ENCODE data around the gene NTN5. TPM values are rescaled to one million over a fixed set of nuclear protein-coding genes. Genes with fewer than 3 reads are reported as not detected.
A peak's percentile ranks its signal among the peaks of the same experiment; 100 is the strongest.

Gene NTN5
- total RNA-seq, 1 experiment from 2014 or later, result not detected

GRCh38 chr19:48676487-48676886 is 3.7 kb upstream of the NTN5 start:
- H3K27me3 Mint-ChIP-seq (ENCODE audit: insufficient read depth, unreplicated experiment), result no peaks in the 10 kb centered on the region
- ChIA-PET POLR2A (interaction anchor here (0.7 kb wide), 1 partner anchor 17 kb away, joined by 3 read pairs; no protein-coding TSS in a partner anchor), CTCF (interaction anchor here (0.7 to 2.4 kb wide), 6 partner anchors 18 to 166 kb away, joined by 3 to 6 read pairs (median 4); partner anchors contain the start of gene FUT2)
- no peak for DNase-seq (ENCODE audit: unreplicated experiment)
- H3K9me3 Mint-ChIP-seq (ENCODE audit: unreplicated experiment), result no peaks in the 10 kb centered on the region
- TF ChIP-seq, protein P1, sequence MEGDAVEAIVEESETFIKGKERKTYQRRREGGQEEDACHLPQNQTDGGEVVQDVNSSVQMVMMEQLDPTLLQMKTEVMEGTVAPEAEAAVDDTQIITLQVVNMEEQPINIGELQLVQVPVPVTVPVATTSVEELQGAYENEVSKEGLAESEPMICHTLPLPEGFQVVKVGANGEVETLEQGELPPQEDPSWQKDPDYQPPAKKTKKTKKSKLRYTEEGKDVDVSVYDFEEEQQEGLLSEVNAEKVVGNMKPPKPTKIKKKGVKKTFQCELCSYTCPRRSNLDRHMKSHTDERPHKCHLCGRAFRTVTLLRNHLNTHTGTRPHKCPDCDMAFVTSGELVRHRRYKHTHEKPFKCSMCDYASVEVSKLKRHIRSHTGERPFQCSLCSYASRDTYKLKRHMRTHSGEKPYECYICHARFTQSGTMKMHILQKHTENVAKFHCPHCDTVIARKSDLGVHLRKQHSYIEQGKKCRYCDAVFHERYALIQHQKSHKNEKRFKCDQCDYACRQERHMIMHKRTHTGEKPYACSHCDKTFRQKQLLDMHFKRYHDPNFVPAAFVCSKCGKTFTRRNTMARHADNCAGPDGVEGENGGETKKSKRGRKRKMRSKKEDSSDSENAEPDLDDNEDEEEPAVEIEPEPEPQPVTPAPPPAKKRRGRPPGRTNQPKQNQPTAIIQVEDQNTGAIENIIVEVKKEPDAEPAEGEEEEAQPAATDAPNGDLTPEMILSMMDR (IDR thresholded peaks at IDR 0.05; ENCODE audit: unreplicated experiment), result no peak
- peaks cover 6% of the 10 kb centered on the region for H3K36me3 Mint-ChIP-seq (ENCODE audit: insufficient read depth, unreplicated experiment)
- H3K4me3 Mint-ChIP-seq (ENCODE audit: unreplicated experiment), result no peak overlapping the region
- no TSS peak for BruUV-seq (replicated peaks)
- H3K27ac Mint-ChIP-seq (ENCODE audit: low read depth, unreplicated experiment), result no peak overlapping the region
- intact Hi-C loops (cut with micrococcal nuclease), result loop anchor here (5.0 kb wide), 1 partner anchor 36 kb away; no protein-coding TSS in a partner anchor
- peaks cover 5% of the 10 kb centered on the region for H3K4me1 Mint-ChIP-seq (ENCODE audit: insufficient read depth, unreplicated experiment)

DNA sequence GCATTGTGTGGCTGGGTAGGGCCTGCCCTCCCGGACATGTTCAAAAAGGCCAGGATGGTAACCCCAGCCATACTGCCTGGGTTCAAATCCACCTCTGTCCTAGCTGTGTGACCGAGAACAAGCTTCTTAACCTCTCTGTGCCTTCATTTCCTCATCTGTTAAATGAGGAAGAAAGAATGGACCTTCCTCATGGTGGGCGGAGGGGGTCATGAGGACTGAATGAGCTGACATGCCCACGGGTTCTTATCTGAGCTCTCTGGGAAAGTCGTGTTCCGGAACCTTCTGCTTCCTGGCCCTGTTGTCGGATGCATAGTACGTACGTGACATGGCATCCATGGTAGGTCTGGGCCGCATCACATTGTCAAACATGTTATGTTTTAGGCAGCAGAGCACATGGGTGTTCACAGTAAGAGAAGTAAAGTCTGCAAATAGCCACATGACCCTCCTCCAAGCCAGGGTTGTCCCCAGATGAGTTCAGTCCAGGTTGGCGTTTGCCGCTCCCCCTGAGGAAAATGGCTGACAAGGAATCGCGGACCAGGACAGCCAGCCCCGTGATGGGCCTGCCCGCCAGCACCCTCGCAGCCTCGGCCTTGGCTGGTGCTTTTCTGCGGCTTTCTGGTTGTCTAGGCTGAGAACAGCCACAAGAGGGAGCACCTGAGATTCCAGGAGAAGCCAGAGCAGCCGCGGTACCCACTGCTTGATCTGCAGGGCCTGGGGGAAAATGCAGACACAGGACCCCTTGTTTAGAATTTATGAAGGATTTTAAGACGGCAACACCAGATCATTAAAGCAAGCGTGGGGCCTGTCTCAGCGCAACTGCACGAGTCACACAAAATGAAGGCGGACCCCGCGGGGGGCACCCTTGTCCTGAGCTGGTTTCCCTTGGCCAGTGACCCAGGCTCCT is 2.4 kb upstream of the NTN5 start:
- Mint-ChIP-seq H3K27ac (ENCODE audit: low read depth, unreplicated experiment) (no peak overlapping the region), H3K4me3 (ENCODE audit: unreplicated experiment) (peak overlapping the region; percentile 23), H3K36me3 (ENCODE audit: insufficient read depth, unreplicated experiment) (peaks cover 6% of the 10 kb centered on the region), H3K27me3 (ENCODE audit: insufficient read depth, unreplicated experiment) (no peaks in the 10 kb centered on the region), H3K9me3 (ENCODE audit: unreplicated experiment) (peaks cover under 1% of the 10 kb centered on the region), H3K4me1 (ENCODE audit: insufficient read depth, unreplicated experiment) (peaks cover 5% of the 10 kb centered on the region)
- TF ChIP-seq, protein P1 (IDR thresholded peaks at IDR 0.05; ENCODE audit: unreplicated experiment), result peak; percentile 70
- ChIA-PET CTCF (interaction anchor here (0.5 to 2.4 kb wide), 30 partner anchors 9 to 1640 kb away, joined by 3 to 12 read pairs (median 4); partner anchors contain the start of genes CA11 and FUT2), POLR2A (interaction anchor here (0.9 to 1.0 kb wide), 3 partner anchors 18 to 39 kb away, joined by 3 to 4 read pairs (median 3); no protein-coding TSS in a partner anchor)
- BruUV-seq (replicated peaks), result no TSS peak
- DNase-seq (ENCODE audit: unreplicated experiment), result peak; percentile 86
- intact Hi-C loops (cut with micrococcal nuclease), result loop anchor here (1.0 to 5.0 kb wide), 3 partner anchors 29 to 64 kb away; partner anchors contain the start of gene CA11

DNA sequence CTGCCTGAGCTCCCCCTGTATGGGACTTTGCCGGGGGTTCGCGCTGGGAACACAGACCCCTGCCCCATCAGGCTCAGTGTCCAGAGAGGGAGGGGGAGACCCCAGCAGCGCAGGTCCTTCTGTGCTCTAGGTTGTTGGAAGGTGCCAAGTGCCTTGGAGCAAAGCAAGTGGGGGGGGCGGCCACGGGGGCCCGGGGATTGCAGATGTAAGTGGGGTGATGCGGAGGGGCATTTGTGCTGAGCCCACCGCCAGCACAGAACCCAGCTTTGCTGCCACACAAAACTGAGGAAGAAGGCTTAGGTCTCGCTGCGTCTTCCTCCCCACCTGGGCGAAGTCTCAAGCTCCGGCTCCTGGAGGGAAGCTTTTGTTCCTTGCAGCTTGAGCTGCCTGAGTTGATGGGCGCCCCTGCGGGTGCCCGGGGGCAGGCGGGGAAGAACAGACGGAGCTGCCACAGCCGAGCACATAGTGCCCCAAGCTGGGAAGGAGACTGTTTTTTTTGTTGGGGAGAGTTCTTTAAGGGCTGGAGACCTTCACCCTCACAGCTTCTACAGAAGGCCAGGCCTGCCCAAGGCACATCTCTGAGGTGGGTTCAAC is 1.5 kb upstream of the NTN5 start:
- peaks cover 6% of the 10 kb centered on the region for H3K36me3 Mint-ChIP-seq (ENCODE audit: insufficient read depth, unreplicated experiment)
- H3K4me3 Mint-ChIP-seq (ENCODE audit: unreplicated experiment), result no peak overlapping the region
- H3K9me3 Mint-ChIP-seq (ENCODE audit: unreplicated experiment), result peaks cover 9% of the 10 kb centered on the region
- H3K27me3 Mint-ChIP-seq (ENCODE audit: insufficient read depth, unreplicated experiment), result no peaks in the 10 kb centered on the region
- H3K4me1 Mint-ChIP-seq (ENCODE audit: insufficient read depth, unreplicated experiment), result peaks cover 5% of the 10 kb centered on the region
- DNase-seq (ENCODE audit: unreplicated experiment), result no peak
- intact Hi-C loops (cut with micrococcal nuclease), result no loop called here
- BruUV-seq (replicated peaks), result no TSS peak
- TF ChIP-seq, protein P1 (IDR thresholded peaks at IDR 0.05; ENCODE audit: unreplicated experiment), result no peak
- CTCF ChIA-PET, result interaction anchor here (0.6 to 2.4 kb wide), 18 partner anchors 8 to 337 kb away, joined by 3 to 12 read pairs (median 4); partner anchors contain the start of genes CA11 and FUT2
- POLR2A ChIA-PET, result interaction anchor here (0.7 to 1.0 kb wide), 5 partner anchors 17 to 168 kb away, joined by 3 to 4 read pairs (median 3); no protein-coding TSS in a partner anchor
- no peak overlapping the region for H3K27ac Mint-ChIP-seq (ENCODE audit: low read depth, unreplicated experiment)
